Purkinje cell (primary cell): ENCODE results near the gene TUBG2. TPM values are rescaled to one million over a fixed set of nuclear protein-coding genes. Genes with fewer than 3 reads are reported as not detected.

ENCODE experiments used
- polyA plus RNA-seq: library from polyadenylated mRNA; unstranded; fragments of >200 nt; fragmentation: Nextera tagmentation; gene quantifications from 2 replicates; pipeline ENCODE4 v1.2.1, GENCODE V29; 2014

Gene TUBG2
- polyA plus RNA-seq = 15.4 and 23.9 TPM in 2 replicates

DNA sequence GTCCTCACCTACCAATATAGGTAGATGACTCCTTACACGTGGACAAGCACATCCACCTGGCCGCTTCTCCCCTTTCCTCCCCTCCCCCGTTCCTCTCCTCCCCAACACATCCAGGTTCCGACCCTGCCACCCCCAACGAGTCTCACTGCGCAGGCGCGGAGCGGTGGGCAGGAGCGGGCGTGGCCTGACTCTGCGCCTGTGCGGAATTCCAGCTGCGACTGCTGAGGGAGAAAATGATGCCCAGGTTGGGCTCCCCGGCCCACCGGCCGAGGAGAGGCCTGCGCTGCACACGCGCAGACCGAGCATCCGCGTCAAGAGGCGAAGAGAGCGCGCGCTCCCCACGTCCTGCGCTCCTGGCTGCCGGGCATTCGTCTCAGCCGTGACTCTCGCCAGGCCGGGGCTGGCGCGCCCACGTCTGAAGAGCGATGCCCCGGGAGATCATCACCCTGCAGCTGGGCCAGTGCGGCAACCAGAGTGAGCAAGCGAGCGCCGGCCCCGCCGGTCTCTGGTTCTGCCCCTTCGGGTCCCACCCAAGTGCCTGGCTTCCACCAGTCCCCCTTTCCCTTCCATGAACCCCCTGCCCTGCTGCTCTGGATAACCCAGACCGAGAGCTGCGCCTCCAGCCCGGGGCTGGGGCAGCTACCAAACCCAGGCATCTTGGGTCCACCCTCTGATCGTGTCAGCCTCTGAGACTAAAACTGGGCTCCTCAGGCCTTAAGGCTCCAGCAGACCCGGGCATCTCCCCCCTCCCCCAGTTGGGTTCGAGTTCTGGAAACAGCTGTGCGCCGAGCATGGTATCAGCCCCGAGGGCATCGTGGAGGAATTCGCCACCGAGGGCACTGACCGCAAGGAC is at the start of gene TUBG2:
TSS of gene TUBG2 (plus strand) at position 206 of the 853 bp plus-strand sequence. CDS start at position 426, 220 bp downstream.

GRCh38 chr17:42676424-42677011 is 17.4 kb downstream of the TUBG2 start, which contains the start of gene PLEKHH3:
Gene PLEKHH3, minus strand, starts transcription at chr17:42676994. Its CDS starts 431 bp downstream, at chr17:42676563.

DNA sequence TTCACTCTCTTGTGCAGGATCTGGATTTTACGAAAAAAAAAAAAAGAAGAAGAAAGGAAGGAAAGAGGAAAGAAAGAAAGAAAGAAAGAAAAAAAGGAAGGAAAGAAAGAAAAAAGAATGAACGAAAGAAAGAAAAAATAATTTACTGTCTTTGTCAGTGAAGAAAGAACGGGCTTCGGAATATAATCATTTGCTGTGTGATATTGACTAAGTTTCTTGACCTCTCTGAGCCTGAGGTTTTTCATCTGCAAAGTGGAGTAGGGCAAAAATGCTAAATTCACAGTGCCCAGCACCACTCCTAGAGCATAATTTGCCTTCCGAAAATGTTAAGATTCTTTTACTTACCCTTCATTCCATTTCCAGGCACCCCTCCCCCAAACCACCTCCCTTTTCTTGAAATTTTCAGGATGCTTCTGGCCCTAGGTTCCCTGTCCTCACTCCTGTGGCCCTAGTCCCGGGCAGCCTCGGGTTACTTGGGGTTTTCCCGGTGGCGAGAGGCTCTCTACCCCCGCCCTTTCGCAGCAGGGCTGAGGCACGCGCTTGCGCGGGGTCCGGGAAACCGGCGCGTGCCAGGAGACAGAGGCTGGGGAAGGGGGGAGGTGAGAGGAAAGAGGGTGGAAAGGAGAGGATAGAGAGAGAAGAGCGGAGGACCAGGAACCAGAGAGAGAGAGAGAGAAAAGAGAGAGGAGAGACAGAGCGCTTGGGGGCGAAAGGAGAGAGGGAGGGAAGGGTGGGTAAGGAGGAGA is 23.1 kb downstream of the TUBG2 start, which contains the start of gene CNTNAP1:
TSS of gene CNTNAP1 (plus strand) at position 556 of the 746 bp plus-strand sequence. CDS start 299 bp downstream, outside the sequence.

Other genes starting within 250 kb of the TUBG2 start
- gene CAVIN1, start 236.0 kb upstream of the TUBG2 start, polyA plus RNA-seq = 0.17 and 0.29 TPM in 2 replicates
- gene ATP6V0A1, start 200.4 kb upstream of the TUBG2 start, polyA plus RNA-seq = 279 and 330 TPM in 2 replicates
- gene NAGLU, start 123.0 kb upstream of the TUBG2 start, polyA plus RNA-seq = 0.69 TPM in 1 of 2 replicates, not detected in the other
- 0.32 and 0.83 TPM in 2 replicates for gene HSD17B1, start 106.4 kb upstream of the TUBG2 start, polyA plus RNA-seq
- 11.2 and 11.7 TPM in 2 replicates for gene COASY, start 97.1 kb upstream of the TUBG2 start, polyA plus RNA-seq
- gene MLX, start 92.2 kb upstream of the TUBG2 start, polyA plus RNA-seq = 28.0 and 29.9 TPM in 2 replicates
- gene PSMC3IP, start 81.6 kb upstream of the TUBG2 start, polyA plus RNA-seq = 6.4 TPM in 1 of 2 replicates, not detected in the other
- gene RETREG3, start 49.9 kb upstream of the TUBG2 start, polyA plus RNA-seq = 3.6 and 4.2 TPM in 2 replicates
- gene TUBG1, start 49.6 kb upstream of the TUBG2 start, polyA plus RNA-seq = 24.6 and 29.5 TPM in 2 replicates
- gene PLEKHH3, start 17.7 kb downstream of the TUBG2 start, polyA plus RNA-seq = 0.40 TPM in 1 of 2 replicates, not detected in the other
- 0.48 TPM in 1 of 2 replicates, not detected in the other for gene CCR10, start 22.6 kb downstream of the TUBG2 start, polyA plus RNA-seq
- 6.8 and 11.4 TPM in 2 replicates for gene CNTNAP1, start 23.2 kb downstream of the TUBG2 start, polyA plus RNA-seq
- gene EZH1, start 85.8 kb downstream of the TUBG2 start, polyA plus RNA-seq = 49.6 and 72.0 TPM in 2 replicates
- 0.64 TPM in 1 of 2 replicates, not detected in the other for gene RAMP2, start 101.9 kb downstream of the TUBG2 start, polyA plus RNA-seq
- 55.2 and 81.1 TPM in 2 replicates for gene VPS25, start 114.2 kb downstream of the TUBG2 start, polyA plus RNA-seq
- 0.20 TPM in 2 replicates for gene WNK4, start 121.3 kb downstream of the TUBG2 start, polyA plus RNA-seq
- gene COA3, start 139.4 kb downstream of the TUBG2 start, polyA plus RNA-seq = 578 and 642 TPM in 2 replicates
- 2.1 and 4.4 TPM in 2 replicates for gene CNTD1, start 139.6 kb downstream of the TUBG2 start, polyA plus RNA-seq
- gene BECN1, start 165.0 kb downstream of the TUBG2 start, polyA plus RNA-seq = 42.3 and 53.5 TPM in 2 replicates
- 28.4 and 38.3 TPM in 2 replicates for gene PSME3, start 174.1 kb downstream of the TUBG2 start, polyA plus RNA-seq
- gene AOC2, start 185.3 kb downstream of the TUBG2 start, polyA plus RNA-seq = 0.22 TPM in 1 of 2 replicates, not detected in the other
- not detected in 2 replicates for gene AOC3, start 191.9 kb downstream of the TUBG2 start, polyA plus RNA-seq
- not detected in 2 replicates for gene G6PC1, start 241.5 kb downstream of the TUBG2 start, polyA plus RNA-seq